NCI-H1105 (cell line): ENCODE data around the gene CCL18.
"Not testable (repeated sequence)": the region's sequence is repeated elsewhere in the genome, so short reads cannot be mapped to it uniquely, and the experiment has no call there.

ENCODE experiments used
- DNase-seq: peaks from one replicate; lab custom pipeline; 2025; lab: John Stamatoyannopoulos, UW

The CCL18 gene

DNA sequence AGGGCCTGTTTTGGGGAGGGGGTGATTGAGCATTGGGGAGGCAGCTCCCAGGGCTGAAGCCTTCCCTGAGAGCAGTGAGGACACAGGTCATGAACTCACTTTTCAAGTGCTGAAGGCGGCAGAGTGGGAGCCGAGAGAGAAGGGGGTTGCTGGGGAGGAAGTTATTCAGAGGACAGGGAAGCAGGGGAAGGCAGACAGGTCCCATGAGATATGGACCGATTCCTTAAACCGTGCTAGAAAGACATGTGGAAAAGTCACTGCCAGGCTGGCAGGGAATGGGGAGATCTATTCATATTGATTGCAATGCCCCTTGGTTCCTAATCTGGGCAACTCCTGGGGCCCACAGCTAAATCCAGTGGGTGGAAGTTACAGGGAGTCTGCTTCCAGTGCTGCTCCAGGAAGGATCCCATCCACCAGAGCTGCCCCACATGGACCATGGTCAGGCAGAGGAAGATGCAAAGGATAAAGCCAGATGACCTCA lies 40.7 kb downstream of the CCL18 start:
- DNase-seq = no peak

GRCh38 chr17:36105781-36106492 lies 41.9 kb downstream of the CCL18 start:
- no peak for DNase-seq

DNA sequence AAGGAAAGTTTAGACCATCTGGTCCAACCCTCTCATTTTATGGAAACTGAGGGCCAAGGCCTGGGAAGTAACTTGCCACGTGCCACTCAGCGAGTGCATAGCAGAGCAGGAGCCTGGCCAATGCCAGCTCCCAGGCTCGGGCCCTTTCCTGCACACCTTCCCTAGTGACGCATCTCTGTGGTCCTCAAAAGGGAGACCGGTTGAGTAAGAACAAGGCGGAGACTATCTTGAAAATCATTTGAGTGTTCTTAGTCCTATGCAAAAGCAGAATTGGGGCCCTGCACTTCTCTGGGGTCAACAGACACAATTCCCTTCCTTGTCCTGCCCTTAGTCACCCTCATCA lies 42.4 kb downstream of the CCL18 start:
- DNase-seq = no peak

DNA sequence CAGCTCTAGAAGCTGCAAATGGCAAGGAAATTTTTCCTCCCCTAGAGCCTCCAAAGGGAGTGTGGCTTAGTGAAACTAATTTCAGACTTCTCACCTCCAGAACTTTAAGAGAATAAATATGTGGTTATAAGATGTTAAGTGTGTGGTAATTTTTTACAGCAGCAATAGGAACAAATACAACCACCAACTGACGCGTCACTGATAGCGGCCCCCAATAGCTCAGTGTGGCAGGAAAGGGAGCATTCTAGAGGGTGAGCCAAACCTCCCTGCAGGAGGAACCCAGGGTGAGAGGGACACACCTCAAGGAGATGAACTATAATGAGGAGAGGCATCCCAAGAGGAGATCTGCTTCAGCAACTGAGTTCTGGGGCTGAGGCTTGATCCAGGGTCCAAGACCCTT lies 43.6 kb downstream of the CCL18 start:
- no peak for DNase-seq

DNA sequence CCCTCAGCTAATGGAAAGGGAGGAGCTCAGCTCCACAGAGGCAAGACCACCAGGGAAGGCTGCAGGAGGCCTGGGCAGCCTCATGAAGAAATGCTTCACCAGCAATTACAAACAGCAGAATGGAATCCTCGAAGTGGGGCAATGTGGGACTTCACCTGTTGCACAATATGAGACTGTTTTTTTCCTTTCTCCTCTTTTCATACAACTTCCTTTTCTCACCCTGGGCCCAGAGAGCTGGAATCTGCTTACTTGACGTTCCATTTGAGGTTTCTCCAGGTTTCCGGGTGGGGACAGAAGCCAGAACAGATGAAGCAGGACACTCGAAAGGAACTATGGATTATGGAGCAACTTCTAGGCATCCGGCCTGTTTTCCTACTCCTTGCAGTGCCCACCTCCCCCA lies 44.2 kb downstream of the CCL18 start:
- DNase-seq = not testable (repeated sequence)

DNA sequence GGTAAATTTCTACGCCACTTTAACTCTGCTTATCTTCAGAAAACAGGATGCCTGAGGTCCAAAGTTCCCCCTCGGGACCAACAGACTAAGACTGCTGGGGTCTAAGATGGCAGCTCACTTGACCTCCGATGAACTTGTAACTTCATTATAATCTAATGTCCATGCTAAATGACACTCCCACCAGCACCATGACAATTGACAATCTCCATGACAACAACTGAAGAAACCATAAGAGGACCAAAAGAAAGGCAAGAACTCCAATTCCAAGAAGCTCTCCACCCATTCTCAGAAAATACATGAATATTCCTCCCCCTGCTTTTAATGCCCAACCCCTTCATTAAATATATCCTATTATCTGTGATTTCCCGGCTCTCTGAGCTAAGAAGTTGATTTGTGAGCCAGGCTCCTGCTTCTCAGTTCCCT lies 47.0 kb downstream of the CCL18 start:
- no peak for DNase-seq

DNA sequence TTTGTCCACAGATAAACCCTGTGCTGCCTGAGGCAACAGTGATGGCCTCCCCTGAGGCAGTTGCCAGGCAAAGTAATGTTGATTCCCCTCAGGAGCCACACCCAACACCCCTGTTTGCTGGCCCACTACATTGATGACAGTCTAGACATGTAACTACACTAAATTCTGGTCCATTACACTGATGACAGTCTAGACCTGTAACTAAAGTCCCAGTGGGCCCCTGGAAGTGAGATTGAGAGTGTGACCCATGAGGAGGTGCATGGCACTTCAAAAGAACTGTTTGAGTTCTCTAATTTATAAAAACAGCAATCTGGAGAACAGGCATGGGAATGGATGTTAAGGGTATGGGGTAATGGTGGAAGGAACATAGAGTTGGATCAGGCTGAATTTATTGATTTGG lies 48.5 kb downstream of the CCL18 start:
- no peak for DNase-seq

- not testable (repeated sequence) for DNase-seq
Observed at GRCh38 chr17:36113131-36113530, 49.1 kb downstream of the CCL18 start.

- not testable (repeated sequence) for DNase-seq
Observed at GRCh38 chr17:36114971-36115648, 51.0 kb downstream of the CCL18 start.

DNA sequence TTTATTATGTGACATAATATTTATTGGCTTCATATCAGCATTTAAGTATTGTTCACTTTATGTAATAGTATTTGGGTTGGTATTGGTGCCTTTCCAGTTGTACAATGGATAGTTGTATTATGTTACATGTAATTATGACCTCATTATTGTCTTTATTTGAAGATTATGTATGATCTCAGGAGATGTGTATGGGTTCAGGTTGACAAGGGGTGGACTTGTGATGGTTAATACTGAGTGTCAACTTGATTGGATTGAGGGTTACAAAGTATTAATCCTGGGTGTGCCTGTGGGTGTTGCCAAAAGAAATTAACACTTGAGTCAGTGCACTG lies 51.5 kb downstream of the CCL18 start:
- not testable (repeated sequence) for DNase-seq

- no peak for DNase-seq
Observed at GRCh38 chr17:36117505-36118382, 53.7 kb downstream of the CCL18 start.

DNA sequence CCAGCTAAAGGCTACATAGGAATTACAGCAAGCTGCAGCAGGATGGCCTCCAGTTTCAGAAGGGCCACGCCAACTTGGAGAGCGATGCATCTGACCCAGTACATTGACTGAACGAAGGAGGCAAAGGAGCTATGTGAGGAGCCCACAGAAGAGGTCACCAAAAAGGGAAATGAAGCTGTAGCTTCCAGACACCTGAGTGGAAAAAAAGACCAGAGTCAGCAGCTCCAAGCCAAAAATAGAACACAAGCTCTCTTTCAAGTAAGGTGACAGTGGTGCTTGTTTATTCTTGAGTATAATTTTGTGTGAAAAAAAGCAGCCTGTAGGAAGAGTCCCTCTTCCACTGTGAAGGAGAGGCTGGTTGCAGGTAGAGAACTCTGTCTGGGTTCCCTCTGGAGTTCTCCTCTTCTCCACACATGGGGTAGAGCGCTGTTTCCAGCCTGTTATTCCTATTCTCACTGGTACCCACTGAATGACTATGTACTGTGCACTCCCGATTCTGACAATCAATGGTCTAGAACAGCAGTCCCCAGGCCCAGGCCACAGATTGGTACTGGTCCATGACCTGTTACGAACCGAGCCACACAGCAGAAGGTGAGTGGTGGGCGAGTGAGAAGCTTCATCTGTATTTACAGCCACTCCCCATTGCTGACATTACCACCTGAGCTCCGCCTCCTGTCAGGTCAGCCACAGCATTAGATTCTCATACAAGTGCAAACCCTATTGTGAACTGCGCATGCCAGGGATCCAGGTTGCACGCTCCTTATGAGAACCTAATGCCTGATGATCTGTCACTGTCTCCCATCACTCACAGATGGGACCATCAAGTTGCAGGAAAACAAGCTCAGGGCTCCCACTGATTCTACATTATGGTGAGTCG lies 54.6 kb downstream of the CCL18 start:
- DNase-seq = no peak

DNA sequence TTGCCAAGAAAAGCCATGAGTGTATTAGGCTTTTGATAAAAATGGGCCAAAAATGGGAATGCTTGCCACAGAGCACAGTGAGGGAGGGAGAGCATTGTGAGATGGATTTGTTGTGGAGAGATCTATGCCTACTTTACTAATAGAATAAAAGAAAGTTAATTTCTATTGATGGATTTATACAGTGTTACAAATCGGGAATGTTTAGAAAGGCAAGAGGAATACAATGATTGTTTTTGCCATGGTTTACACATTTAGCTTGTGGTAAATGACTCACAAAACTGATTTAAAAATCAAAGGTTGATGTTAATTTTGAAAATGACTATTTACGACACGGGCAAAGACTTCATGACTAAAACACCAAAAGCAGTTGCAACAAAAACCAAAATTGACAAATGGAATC lies 56.1 kb downstream of the CCL18 start:
- DNase-seq = no peak

DNA sequence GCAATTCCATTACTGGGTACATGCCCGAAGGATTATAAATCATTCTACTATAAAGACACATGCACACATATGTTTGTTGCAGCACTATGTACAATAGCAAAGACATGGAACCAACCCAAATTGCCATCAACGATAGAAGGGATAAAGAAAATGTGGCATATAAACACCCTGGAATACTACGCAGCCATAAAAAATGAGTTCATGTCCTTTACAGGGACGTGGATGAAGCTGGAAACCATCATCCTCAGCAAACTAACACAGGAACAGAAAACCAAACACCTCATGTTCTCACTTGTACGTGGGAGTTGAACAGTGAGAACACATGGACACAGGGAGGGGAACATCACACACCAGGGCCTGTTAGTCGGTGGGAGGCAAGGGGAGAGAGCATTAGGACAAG lies 57.0 kb downstream of the CCL18 start:
- DNase-seq = not testable (repeated sequence)
